ENCODE measurements around the gene EZR.

EZR gene

DNA sequence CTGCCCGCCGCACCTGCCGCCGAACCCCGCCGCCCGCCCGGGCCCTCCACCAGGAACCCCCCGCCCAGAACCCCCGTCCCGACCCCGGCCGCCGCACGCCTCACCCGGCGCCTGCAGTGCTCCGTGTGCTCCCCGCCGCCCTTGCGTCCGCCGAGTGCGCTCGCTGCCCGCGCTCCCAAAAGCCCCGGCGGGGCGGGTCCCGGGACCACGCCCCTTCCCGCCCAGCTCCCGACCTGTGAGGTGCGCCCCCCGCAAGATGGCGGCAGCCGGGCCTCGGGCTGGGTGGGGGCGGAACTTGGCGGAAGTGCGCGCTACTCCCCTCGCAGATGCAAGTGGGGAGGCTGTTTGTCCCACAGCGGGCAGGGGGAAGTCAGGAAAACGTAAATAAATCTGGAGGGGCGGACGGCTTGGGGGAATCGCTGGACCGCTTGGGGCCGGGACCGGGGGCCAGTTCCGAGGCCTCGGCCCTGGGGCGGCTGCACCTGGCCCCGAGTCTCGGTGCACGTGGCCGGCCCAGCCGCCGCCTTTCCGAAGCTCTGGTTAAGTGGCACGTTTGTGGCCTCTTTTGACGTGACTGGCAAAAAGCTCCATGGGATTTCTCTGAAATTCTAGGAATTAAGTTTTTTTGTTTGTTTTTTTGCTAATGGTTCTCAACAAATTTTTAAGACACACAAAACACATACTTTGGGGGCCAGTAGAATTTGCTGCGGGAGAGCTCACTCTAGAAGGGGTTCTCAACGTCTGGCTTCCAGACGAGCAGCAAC is at the start of gene EZR:
Gene EZR (minus strand): TSS at position 156 of the 764 bp plus-strand sequence. CDS start 1,275 bp downstream, outside the sequence.
- TF ChIP-seq, protein P1, sequence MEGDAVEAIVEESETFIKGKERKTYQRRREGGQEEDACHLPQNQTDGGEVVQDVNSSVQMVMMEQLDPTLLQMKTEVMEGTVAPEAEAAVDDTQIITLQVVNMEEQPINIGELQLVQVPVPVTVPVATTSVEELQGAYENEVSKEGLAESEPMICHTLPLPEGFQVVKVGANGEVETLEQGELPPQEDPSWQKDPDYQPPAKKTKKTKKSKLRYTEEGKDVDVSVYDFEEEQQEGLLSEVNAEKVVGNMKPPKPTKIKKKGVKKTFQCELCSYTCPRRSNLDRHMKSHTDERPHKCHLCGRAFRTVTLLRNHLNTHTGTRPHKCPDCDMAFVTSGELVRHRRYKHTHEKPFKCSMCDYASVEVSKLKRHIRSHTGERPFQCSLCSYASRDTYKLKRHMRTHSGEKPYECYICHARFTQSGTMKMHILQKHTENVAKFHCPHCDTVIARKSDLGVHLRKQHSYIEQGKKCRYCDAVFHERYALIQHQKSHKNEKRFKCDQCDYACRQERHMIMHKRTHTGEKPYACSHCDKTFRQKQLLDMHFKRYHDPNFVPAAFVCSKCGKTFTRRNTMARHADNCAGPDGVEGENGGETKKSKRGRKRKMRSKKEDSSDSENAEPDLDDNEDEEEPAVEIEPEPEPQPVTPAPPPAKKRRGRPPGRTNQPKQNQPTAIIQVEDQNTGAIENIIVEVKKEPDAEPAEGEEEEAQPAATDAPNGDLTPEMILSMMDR (IDR thresholded peaks at IDR 0.05; ENCODE audit: insufficient read depth, low read depth, low read length, missing control alignments): no peak
- peak; percentile 80 for DNase-seq (ENCODE audit: low read depth)
- H3K4me3 ChIP-seq (ENCODE audit: low read length): peak within 1 kb of the TSS; percentile 67

DNA sequence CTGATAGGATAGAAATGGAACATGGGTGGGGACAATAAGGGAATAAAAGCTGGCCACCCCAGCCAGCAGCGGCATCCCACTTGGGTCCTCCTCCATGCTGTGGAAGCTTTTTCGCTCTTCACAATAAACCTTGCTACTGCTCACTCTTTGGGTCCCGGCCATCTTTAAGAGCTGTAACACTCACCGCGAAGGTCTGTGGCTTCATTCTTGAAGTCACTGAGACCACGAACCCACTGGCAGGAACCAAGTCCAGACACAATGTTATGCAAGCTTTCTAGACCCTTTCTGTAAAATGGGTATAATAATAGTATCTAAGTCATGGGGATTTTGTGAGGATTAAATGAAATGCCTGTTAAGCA is 48.9 kb upstream of the EZR start:
- no peak overlapping the region for H3K4me3 ChIP-seq (ENCODE audit: low read length)
- TF ChIP-seq, protein P1 (IDR thresholded peaks at IDR 0.05; ENCODE audit: insufficient read depth, low read depth, low read length, missing control alignments): no peak
- DNase-seq (ENCODE audit: low read depth): no peak

DNA sequence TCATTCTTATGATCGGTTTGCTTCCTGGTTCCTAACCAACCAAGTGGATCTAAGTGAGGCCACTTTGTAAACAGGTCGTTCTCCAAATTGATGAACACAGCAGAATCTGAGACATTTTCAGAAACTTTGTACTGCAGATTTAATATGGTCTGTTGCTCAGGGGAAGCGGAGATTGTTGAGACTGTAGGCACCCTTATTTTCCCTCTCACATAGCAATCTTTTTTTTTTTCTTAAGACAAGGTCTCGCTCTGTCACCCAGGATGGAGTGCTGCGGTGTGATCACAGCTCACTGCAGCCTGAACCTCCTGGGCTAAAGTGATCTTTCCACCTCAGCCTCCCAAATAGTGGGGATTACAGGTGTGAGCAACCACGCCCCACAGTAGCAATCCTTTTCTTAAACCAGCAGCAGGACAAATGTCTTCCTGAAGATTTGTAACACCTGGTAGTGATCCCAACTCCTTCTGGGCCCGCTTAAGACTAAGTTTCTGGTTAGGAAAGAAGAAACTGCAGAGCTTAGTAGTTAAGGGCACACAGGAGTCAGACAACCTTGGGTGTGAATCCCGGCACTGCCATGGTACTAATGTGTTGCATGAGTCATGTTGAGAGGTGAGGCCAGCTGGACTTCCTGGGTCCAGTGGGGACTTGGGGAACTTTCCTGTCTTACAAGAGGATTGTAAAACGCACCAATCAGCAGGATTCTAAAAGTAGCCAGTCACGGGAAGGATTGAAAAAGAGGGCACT is 48.4 kb upstream of the EZR start:
- DNase-seq (ENCODE audit: low read depth): peak; percentile 69
- TF ChIP-seq, protein P1 (IDR thresholded peaks at IDR 0.05; ENCODE audit: insufficient read depth, low read depth, low read length, missing control alignments): no peak
- no peak overlapping the region for H3K4me3 ChIP-seq (ENCODE audit: low read length)

DNA sequence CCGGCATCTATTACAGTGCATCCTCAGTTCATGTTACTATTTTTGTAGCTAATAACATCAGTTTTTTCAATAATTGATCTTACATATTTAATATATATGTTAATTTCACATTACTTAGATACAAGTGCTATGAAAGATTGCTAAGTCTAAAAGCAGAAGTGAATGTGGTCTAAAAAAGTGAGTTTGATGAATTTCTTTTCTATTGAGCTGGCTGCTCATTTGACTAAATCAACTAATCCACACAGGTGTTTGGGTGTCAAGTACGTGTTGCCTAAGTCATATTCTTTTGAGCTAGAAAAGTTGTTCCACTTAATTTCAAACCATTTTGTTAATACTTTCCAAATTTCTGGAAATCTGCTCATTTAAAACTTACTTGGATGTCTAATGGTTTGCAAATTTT is 46.6 kb upstream of the EZR start:
- no peak for DNase-seq (ENCODE audit: low read depth)
- TF ChIP-seq, protein P1 (IDR thresholded peaks at IDR 0.05; ENCODE audit: insufficient read depth, low read depth, low read length, missing control alignments): no peak
- H3K4me3 ChIP-seq (ENCODE audit: low read length): no peak overlapping the region

DNA sequence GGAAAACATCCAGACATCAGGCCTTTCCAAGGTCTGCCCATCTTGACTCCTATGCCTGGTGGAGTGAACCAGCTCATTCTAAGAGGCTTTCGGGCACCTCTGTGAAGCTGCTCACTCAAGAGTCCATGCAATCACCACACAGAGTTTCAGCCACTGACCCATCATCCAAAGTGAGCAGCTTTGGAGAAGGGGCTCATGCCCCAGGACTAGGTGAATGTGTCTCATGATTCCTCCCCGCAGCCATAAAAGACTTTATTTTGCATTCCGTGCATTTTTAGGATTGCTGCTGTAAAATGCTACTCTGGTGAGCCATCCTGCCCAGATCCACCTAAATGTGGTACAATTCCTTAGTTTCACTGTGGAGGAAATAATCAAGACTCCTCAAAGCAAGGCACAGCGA is 44.5 kb upstream of the EZR start:
- DNase-seq (ENCODE audit: low read depth): no peak
- no peak overlapping the region for H3K4me3 ChIP-seq (ENCODE audit: low read length)
- TF ChIP-seq, protein P1 (IDR thresholded peaks at IDR 0.05; ENCODE audit: insufficient read depth, low read depth, low read length, missing control alignments): no peak

DNA sequence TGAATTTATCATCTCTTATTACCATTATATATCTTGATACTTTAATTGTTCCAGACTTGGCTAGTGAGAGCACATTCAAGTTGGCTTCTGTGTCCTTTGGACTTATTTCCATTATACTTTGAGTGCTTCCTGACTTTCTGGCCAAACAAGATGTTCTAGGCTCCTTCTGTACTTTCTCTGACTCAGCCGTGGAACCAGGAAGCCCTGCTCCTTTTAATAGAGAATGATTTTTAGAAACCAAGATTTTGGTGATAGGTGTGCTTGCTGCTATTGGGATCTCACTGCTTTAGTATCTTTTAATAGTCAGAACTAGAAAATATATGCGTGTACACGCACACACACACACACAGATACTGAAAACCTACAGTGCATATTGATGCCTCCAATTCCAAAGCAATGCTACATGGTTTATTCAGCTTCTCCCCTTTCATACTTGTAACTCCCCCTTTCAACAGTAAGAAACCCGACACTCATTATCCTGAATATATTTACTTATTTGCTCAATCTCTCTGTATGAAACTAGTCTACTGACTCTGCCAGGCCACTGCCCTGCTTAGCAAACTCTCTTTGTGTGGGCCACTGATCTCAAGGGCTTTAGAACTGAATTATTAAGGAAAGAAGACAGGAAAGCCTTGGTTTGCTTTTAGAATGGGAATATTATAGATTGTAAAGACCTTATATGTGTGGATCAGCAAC is 42.7 kb upstream of the EZR start:
- TF ChIP-seq, protein P1 (IDR thresholded peaks at IDR 0.05; ENCODE audit: insufficient read depth, low read depth, low read length, missing control alignments): no peak
- H3K4me3 ChIP-seq (ENCODE audit: low read length): no peak overlapping the region
- peak; percentile 82 for DNase-seq (ENCODE audit: low read depth)

Data from epithelial cell of esophagus (primary cell).